HG03558 (cell line): ENCODE measurements around the gene ARRDC3.
A peak's percentile ranks its signal among the peaks of the same experiment; 100 is the strongest.
"Not testable (repeated sequence)": the region's sequence is repeated elsewhere in the genome, so short reads cannot be mapped to it uniquely, and the experiment has no call there.

Experiments used
- ATAC-seq: cut with Tn5 transposase; IDR thresholded peaks from one replicate; pipeline ENCODE4 v1.9.1; 2021; ENCODE audit warnings: moderate number of reproducible peaks; ENCODE audit not compliant: unreplicated experiment; ENCODE audit errors: extremely low read depth

ARRDC3 gene

GRCh38 chr5:91385596-91385995, 2.5 kb upstream of the ARRDC3 start:
- not testable (repeated sequence) for ATAC-seq

DNA sequence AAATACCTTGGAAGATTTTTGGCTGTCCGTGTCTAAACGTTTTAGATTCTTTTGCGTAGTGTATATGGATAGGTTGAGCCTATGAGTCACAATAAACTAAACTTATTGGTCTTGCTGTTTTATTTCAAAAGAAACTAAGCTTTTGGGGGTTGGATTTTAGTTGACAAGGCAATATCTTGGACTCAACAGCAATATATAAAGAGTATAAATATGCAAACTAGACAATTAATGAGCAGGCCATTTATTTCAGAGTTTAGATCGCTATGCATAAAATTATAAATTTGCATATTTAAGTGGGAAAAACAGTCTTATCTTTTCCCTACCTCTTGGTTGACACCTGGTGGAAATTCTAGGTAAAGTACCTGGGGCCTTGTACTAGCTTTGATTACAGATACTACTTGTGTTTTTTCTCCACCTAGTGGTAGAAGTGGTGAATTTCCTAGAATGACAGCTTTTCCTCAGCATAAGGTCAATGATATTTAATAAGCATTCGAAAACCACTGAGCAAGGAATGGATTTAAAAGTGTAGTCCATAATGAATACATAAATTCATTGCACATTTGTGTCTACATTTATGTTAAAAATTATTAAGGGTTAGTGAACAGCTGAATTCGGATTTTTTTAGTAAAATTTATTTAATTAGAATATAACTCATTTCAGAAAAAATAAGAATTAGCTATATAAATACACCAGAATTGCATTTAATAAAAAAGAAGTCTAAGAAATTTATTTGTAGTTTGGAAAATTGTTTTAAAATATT, 1.7 kb upstream of the ARRDC3 start:
- ATAC-seq: no peak

- ATAC-seq: no peak
Observed at GRCh38 chr5:91383956-91384300, 811 bp upstream of the ARRDC3 start.

DNA sequence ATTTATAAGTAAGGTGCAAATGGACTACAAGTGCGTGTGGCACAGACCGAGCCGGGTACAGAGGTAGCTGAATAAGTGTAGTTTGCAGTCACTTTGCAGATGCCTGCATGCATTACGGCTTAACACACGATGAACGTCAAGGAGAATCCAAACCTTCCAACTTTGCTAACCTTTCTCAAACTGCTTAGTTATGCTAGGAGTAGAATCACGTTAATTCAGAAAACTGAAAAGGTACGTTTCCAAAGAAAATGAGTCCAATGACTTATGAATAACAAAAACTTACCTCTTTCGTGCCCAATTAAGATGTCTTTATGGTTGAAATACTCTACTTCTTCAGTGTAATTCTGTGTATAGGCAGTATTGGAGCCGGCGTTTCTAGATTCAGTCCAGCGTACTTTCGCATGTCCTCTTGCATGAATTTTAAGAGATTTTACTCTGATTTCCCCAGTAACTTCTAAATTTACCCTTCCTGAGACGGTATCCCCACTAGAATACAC, 539 bp downstream of the ARRDC3 start:
- ATAC-seq: no peak

DNA sequence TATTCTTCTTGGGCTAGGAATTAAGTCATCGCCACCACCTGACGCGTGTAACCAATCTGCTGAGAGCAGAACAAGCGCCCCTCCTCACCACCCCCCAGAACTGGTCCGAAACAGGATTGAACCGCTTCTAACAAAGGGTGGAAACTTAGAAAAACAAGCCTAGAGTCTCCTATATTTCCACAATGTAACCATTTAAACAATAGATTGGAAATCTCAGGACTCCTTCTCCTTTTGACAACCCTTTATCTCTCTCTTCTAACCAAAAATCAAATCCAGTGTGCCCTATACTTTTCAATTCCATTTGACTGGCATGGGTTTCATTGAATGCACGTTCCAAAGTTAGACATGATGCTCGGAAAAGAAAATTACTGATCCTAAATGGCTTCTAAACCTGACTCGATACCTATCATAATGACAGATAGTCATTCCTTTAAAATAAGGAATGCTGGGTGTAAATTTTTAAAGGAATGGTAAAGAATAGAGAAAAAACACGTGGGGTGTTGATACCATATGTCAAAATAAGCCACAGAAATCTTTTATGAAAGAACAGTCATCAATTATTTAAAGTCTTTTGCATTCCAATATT, 1.2 kb downstream of the ARRDC3 start:
- ATAC-seq: no peak

DNA sequence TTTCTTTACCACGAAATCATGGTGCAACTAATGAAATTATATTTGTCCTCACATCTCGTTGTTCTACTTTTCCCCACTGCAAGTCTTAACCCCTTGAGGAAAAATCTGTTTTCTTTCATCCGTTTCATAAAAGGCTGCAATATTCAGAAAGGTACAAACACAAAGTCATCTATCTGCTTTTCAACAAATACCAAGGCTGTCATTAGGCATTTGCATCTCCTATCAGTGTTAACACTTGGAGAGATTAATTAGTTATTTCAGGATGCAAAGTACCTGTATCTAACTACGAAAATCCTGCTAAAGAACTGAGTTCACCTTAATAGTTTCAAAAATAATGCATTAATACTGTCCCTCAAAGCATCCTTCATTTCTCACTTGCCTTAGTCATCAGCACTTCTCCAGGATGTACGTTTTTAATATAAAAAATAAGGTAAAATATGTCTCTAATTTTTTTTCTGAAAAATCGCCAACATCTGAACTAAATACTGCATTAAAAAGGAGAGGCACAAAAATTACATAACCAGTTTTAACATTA, 1.8 kb downstream of the ARRDC3 start:
- ATAC-seq: no peak

- peak; percentile 31 for ATAC-seq
Observed at GRCh38 chr5:91380491-91381238, 2.5 kb downstream of the ARRDC3 start.

GRCh38 chr5:91379914-91380490, 3.1 kb downstream of the ARRDC3 start:
- ATAC-seq: peak; percentile 49

- ATAC-seq: no peak
Observed at GRCh38 chr5:91379246-91379913, 3.7 kb downstream of the ARRDC3 start.

- no peak for ATAC-seq
Observed at GRCh38 chr5:91378752-91379211, 4.3 kb downstream of the ARRDC3 start.

DNA sequence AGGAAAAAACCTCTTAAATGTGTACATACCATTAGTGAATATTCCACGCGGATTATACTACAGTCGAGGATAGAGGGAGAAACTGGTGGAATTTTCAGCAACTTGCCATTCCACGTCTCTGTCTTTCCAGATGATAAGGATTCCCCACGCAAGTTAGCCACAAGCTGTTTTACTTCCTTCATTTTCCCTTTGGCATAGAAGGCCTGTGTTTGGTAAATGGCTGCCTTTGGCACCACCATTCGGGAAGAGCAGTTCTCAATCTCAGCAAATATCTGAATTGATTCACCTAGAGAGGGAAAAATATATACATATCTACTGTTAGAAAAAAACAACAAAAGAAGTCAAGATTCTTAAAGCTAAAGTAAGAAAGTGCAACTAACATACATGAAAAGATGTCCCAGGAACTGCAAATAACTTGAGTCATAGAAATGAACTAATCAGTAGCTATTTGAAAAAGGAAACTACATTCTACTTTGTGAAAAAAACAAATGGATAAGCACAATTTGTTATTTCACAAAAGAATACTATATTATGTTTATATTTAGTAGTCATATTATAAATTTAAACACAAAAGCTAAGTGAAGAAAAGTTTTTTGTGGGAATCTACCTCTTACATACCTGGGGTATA, 8.1 kb downstream of the ARRDC3 start:
- no peak for ATAC-seq

GRCh38 chr5:91373600-91373999, 9.5 kb downstream of the ARRDC3 start:
- ATAC-seq: no peak

DNA sequence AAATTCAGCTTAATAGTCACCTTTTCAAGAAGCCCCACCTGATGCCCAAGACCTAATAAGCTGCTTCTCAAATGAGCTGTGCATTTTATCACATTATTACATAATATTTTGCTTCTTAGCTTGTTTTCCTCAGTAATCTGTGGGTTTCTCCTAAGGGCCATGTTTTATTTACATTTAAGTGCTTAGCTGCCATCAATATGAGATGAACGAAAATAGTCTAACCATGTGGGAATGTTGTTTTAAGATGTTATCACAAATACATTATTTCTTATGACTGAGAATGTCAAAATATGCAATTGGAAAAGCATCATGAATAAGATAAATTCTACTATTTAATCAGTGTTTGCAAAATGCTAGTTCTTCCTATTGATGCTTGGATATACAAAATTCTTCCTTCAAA, 10.1 kb downstream of the ARRDC3 start:
- ATAC-seq: no peak

- ATAC-seq: no peak
Observed at GRCh38 chr5:91369480-91369879, 13.6 kb downstream of the ARRDC3 start.

GRCh38 chr5:91367908-91368648, 15.0 kb downstream of the ARRDC3 start:
- no peak for ATAC-seq

DNA sequence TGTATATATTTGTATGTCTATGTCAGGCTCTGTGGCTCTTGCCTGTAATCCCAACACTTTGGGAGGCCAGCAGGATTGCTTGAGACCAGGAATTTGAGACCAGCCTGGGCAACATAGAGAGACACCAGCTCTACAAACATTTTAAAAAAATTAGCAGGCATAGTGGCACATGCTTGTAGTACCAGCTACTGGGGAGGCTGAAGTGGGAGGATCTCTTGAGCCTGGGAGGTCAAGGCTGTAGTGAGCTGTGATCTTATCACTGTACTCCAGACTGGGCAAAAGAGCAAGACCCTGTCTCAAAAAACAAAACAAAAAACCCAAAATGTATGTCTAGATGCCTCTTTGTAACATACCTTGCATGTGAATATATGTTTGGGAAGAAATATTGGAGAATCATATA, 15.8 kb downstream of the ARRDC3 start:
- no peak for ATAC-seq

DNA sequence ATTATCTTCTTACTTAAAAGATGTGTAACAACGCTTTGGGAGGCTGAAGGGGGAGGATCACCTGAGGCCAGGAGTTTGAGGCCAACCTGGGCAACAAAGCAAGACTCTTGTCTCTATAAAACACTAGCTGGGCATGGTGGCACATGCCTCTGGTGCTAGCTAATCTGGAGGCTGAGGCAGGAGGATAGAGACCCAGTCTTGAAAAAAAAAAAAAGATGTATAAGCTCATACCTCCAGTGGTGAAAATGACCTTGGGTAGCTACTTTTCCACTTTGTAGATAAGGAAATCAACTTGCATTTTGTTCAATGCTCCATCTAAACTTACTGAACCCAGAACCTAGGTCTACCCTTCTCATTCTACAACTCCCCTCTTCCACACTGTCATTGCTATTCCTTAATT, 16.6 kb downstream of the ARRDC3 start:
- ATAC-seq: no peak

- no peak for ATAC-seq
Observed at GRCh38 chr5:91365498-91365897, 17.6 kb downstream of the ARRDC3 start.

DNA sequence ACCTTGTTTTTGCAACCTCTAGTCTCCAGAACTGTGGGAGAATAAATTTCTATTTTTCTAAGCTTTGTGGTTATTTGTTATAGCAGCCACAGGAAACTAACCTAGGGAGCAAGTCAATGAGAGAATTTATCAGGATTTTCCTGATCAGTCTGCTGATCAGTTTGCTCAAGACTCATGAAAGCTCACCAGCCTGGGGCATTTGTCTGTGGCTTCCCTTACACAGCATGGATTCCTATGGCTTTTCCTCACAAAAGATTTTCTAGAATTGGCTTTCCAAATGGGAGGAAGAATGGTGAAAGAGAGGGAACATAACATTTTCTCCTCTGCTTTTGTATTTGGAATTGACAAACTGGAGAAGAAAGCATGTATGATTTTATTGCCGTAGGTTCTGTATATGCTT, 20.2 kb downstream of the ARRDC3 start:
- no peak for ATAC-seq
